Endothelial cell of umbilical vein (primary cell): ENCODE results near the gene COL13A1. TPM values are rescaled to one million over a fixed set of nuclear protein-coding genes. Genes with fewer than 3 reads are reported as not detected.

Source experiments
- BruUV-seq: library from RNA; stranded (reverse); fragments of 400-500 nt; replicated peaks from 2 replicates; lab custom pipeline; 2021; lab: Mats Ljungman, UMichigan
- CTCF ChIA-PET: fragments of 300-600, 350-600 bp; sonication (Branson Sonifier 250); formaldehyde crosslinking; loops from one replicate; lab custom pipeline; 2021; ENCODE audit warnings: antibody characterized with exemption, inconsistent platforms; lab: Charles Lee
- POLR2A ChIA-PET: fragments of 300-600, 350-600 bp; sonication (Branson Sonifier 250); formaldehyde crosslinking; loops from one replicate; lab custom pipeline; 2021; ENCODE audit warnings: antibody characterized with exemption, inconsistent platforms; lab: Charles Lee
- DNase-seq: peaks from one replicate; pipeline ENCODE4 v3.0.0-alpha.2; 2011; ENCODE audit warnings: low read depth, low spot score
- FAIRE-seq: peaks from 2 replicates; lab custom pipeline; 2011; peaks lifted over from hg19 to GRCh38; lab: Jason Lieb, UNC
- H2AFZ ChIP-seq: 2 replicates; pipeline ENCODE4 v1.6.0; 2012; ENCODE audit warnings: low read depth, low read length, control low read depth, inconsistent platforms
- H3K27ac ChIP-seq: 2 replicates; pipeline ENCODE4 v1.5.1; 2011; ENCODE audit warnings: low read depth, mild to moderate bottlenecking, control low read depth, low read length, moderate library complexity; ENCODE audit not compliant: insufficient read depth
- H3K27me3 ChIP-seq, 2 experiments: 2 replicates each; pipeline versions ENCODE4 v1.6.0 to v1.6.1; 2011; ENCODE audit warnings: low read length in 2 of 2, mixed read lengths in 1 of 2; ENCODE audit not compliant: control insufficient read depth in 2 of 2, insufficient read depth in 2 of 2
- H3K36me3 ChIP-seq, 2 experiments: 2 replicates in 1 of 2; 3 replicates in 1 of 2; pipeline ENCODE4 v1.5.1; 2011; ENCODE audit warnings: low read length in 2 of 2, mild to moderate bottlenecking in 1 of 2, moderate library complexity in 1 of 2; ENCODE audit not compliant: control insufficient read depth in 2 of 2, insufficient read depth in 2 of 2; ENCODE audit errors: extremely low read depth in 1 of 2
- H3K4me1 ChIP-seq: 3 replicates; pipeline ENCODE4 v1.5.1; 2011; ENCODE audit warnings: mild to moderate bottlenecking, low read length; ENCODE audit not compliant: control insufficient read depth, insufficient read depth; ENCODE audit errors: extremely low read depth
- H3K4me2 ChIP-seq: 2 replicates; pipeline ENCODE4 v1.6.1; 2011; ENCODE audit warnings: low read length, control low read depth, mixed read lengths; ENCODE audit not compliant: insufficient read depth
- H3K4me3 ChIP-seq, 3 experiments: fragments of 200-600 bp in 1 of 3; sonication (generic), shearing (Covaris generic) in 1 of 3; replicated peaks in 1 of 3; 2 replicates each; pipeline ENCODE4 v1.5.1; 2011 to 2016; ENCODE audit warnings: control low read depth in 3 of 3, low read length in 3 of 3, mild to moderate bottlenecking in 2 of 3, inconsistent platforms in 1 of 3, low read depth in 1 of 3, moderate library complexity in 1 of 3; ENCODE audit not compliant: insufficient read depth in 1 of 3
- H3K79me2 ChIP-seq: 2 replicates; pipeline ENCODE4 v1.6.0; 2012; ENCODE audit warnings: low read length, inconsistent platforms; ENCODE audit not compliant: control insufficient read depth, insufficient read depth
- H3K9ac ChIP-seq: replicated peaks from 2 replicates; pipeline ENCODE3; 2011; ENCODE audit warnings: low read length, control low read depth; ENCODE audit not compliant: insufficient read depth; ENCODE audit errors: extremely low read depth
- H3K9me1 ChIP-seq: replicated peaks from 3 replicates; pipeline ENCODE4 v1.6.0; 2011; ENCODE audit warnings: mild to moderate bottlenecking, low read length; ENCODE audit not compliant: control insufficient read depth, insufficient read depth; ENCODE audit errors: extremely low read depth
- H3K9me3 ChIP-seq: replicated peaks from 2 replicates; pipeline ENCODE4 v1.5.1; 2012; ENCODE audit warnings: low read length, inconsistent platforms; ENCODE audit not compliant: control insufficient read depth, insufficient read depth
- H4K20me1 ChIP-seq: replicated peaks from 2 replicates; pipeline ENCODE3; 2011; ENCODE audit warnings: mild to moderate bottlenecking, low read length; ENCODE audit not compliant: control insufficient read depth, insufficient read depth; ENCODE audit errors: extremely low read depth
- EZH2 ChIP-seq: IDR thresholded peaks from 2 replicates; pipeline ENCODE4 v1.6.1; 2012; ENCODE audit warnings: borderline replicate concordance, low read depth, mild to moderate bottlenecking, moderate library complexity, low read length, inconsistent platforms; ENCODE audit not compliant: severe bottlenecking
- FOS ChIP-seq: IDR thresholded peaks from 2 replicates; pipeline ENCODE4 v1.6.1; 2011; ENCODE audit warnings: mild to moderate bottlenecking, low read length, moderate library complexity, borderline replicate concordance; ENCODE audit not compliant: insufficient read depth
- GATA2 ChIP-seq: IDR thresholded peaks from 2 replicates; pipeline ENCODE4 v1.7.0; 2011; ENCODE audit warnings: low read depth, mild to moderate bottlenecking, moderate library complexity, mixed read lengths, low read length; ENCODE audit not compliant: insufficient read length, insufficient read depth
- JUN ChIP-seq: IDR thresholded peaks from 2 replicates; pipeline ENCODE4 v1.6.1; 2011; ENCODE audit warnings: borderline replicate concordance, low read depth; ENCODE audit not compliant: insufficient read length, insufficient read depth
- MYC ChIP-seq: IDR thresholded peaks from one replicate; pipeline ENCODE4 v1.6.1; 2011; ENCODE audit warnings: mild to moderate bottlenecking, low read depth, low read length
- POLR2A ChIP-seq: IDR thresholded peaks from 2 replicates; pipeline ENCODE4 v1.6.1; 2012; ENCODE audit warnings: low read depth, mild to moderate bottlenecking, control low read depth, low read length
- POLR2AphosphoS5 ChIP-seq: IDR thresholded peaks from 2 replicates; pipeline ENCODE4 v1.6.1; 2012; ENCODE audit warnings: low read depth, mild to moderate bottlenecking, control low read depth, low read length, moderate library complexity; ENCODE audit not compliant: insufficient read depth
- dilution Hi-C: fragments of 300-500 bp; cut with MboI; formaldehyde crosslinking; loops from one replicate; pipeline ENCODE4 v1.15.0; 2019; ENCODE audit warnings: low sequenced_read_pairs; ENCODE audit not compliant: extremely low pct_ligation_motif_present
- intact Hi-C: fragments of 100-400 bp; cut with micrococcal nuclease; formaldehyde crosslinking; loops from one replicate; pipeline ENCODE4 v1.10.0; 2022
- polyA plus RNA-seq, 4 experiments: library from polyadenylated mRNA; depleted of rRNA in 3 of 4; stranded (reverse) in 3 of 4; unstranded in 1 of 4; fragments of >200 nt; gene quantifications; 2 replicates each; pipeline versions ENCODE4 v1.2.1 to v1.2.3, GENCODE V29; 2011 to 2012; ENCODE audit warnings: missing spikeins in 1 of 4
- total RNA-seq: library from RNA; stranded (reverse); gene quantifications from 2 replicates; pipeline ENCODE4 v1.2.3, GENCODE V29; 2021
- TF ChIP-seq, protein P1 (sequence below): IDR thresholded peaks from 2 replicates; pipeline ENCODE4 v1.6.1; 2011; ENCODE audit not compliant: insufficient read depth, insufficient read length
- TF ChIP-seq, protein P2 (sequence below), 2 donors: IDR thresholded peaks; 1 replicate in 1 of 2; 2 replicates in 1 of 2; pipeline ENCODE4 v1.5.1; 2011; ENCODE audit warnings: low read length in 2 of 2, mild to moderate bottlenecking in 2 of 2, moderate library complexity in 2 of 2, control low read depth in 1 of 2, inconsistent platforms in 1 of 2, low read depth in 1 of 2; ENCODE audit not compliant: insufficient read depth in 1 of 2; ENCODE audit errors: extremely low read depth in 1 of 2

COL13A1 gene
- total and polyA plus RNA-seq, 2 donors (not counting 3 experiments of a cell fraction or from before 2014, with no cell fraction given) = 21.4 to 47.5 TPM

DNA sequence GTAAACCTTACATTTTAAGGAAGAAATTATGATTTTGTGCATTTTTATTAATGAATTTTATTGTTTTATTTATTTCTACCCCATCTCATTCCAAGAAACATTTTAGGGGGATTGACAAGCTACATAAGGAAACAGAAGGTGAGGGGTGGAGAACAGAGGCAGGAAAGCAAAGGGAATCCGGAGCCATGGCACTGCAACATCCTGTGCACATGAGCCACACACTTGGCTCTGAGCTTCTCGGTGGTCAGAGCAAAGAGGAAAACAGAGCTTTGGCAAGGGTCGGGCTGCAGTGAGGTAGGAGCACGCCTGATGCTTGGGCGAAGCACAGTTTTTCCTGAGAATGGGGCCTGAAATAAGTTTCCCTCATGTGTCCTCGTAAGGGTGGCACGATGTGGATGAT, 68.9 kb downstream of the COL13A1 start:
- no peak overlapping the region for H3K9ac ChIP-seq
- TF ChIP-seq EZH2 (no peak), FOS (no peak), MYC (no peak), JUN (no peak), POLR2AphosphoS5 (no peak), POLR2A (no peak), GATA2 (no peak)
- TF ChIP-seq, protein P1, sequence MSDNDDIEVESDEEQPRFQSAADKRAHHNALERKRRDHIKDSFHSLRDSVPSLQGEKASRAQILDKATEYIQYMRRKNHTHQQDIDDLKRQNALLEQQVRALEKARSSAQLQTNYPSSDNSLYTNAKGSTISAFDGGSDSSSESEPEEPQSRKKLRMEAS = no peak
- TF ChIP-seq, protein P2, sequence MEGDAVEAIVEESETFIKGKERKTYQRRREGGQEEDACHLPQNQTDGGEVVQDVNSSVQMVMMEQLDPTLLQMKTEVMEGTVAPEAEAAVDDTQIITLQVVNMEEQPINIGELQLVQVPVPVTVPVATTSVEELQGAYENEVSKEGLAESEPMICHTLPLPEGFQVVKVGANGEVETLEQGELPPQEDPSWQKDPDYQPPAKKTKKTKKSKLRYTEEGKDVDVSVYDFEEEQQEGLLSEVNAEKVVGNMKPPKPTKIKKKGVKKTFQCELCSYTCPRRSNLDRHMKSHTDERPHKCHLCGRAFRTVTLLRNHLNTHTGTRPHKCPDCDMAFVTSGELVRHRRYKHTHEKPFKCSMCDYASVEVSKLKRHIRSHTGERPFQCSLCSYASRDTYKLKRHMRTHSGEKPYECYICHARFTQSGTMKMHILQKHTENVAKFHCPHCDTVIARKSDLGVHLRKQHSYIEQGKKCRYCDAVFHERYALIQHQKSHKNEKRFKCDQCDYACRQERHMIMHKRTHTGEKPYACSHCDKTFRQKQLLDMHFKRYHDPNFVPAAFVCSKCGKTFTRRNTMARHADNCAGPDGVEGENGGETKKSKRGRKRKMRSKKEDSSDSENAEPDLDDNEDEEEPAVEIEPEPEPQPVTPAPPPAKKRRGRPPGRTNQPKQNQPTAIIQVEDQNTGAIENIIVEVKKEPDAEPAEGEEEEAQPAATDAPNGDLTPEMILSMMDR (IDR thresholded peaks at IDR 0.05; ENCODE audit: extremely low read depth in 1 of 2, insufficient read depth in 1 of 2, low read depth in 1 of 2, low read length in 2 of 2) = no peak
- H3K79me2 ChIP-seq = peaks cover 2% of the 10 kb centered on the region
- no peaks in the 10 kb centered on the region for H3K9me3 ChIP-seq
- dilution Hi-C loops (no loop called here), intact Hi-C loops (loop anchor here (2.0 kb wide), 1 partner anchor 36 kb away; no protein-coding TSS in a partner anchor)
- no peaks in the 10 kb centered on the region for H3K27me3 ChIP-seq
- H3K4me2 ChIP-seq = no peak overlapping the region
- H3K4me1 ChIP-seq = peaks cover 59% of the 10 kb centered on the region
- H3K27ac ChIP-seq = no peak overlapping the region
- H3K4me3 ChIP-seq = no peak overlapping the region
- ChIA-PET POLR2A (interaction anchor here (0.7 kb wide), 1 partner anchor 31 kb away, joined by 4 read pairs; no protein-coding TSS in a partner anchor), CTCF (interaction anchor here (0.7 to 4.7 kb wide), 10 partner anchors 9 to 69 kb away, joined by 3 to 25 read pairs (median 4); no protein-coding TSS in a partner anchor)
- H4K20me1 ChIP-seq = no peaks in the 10 kb centered on the region
- FAIRE-seq (no peak), DNase-seq (peak; percentile 30)
- H3K9me1 ChIP-seq = no peaks in the 10 kb centered on the region
- H2AFZ ChIP-seq = no peak overlapping the region
- H3K36me3 ChIP-seq = no peaks in the 10 kb centered on the region
- BruUV-seq = no TSS peak
